Measurements from ENCODE around the gene CPLANE2. TPM values are rescaled to one million over a fixed set of nuclear protein-coding genes. Genes with fewer than 3 reads are reported as not detected.

CPLANE2 gene, protein sequence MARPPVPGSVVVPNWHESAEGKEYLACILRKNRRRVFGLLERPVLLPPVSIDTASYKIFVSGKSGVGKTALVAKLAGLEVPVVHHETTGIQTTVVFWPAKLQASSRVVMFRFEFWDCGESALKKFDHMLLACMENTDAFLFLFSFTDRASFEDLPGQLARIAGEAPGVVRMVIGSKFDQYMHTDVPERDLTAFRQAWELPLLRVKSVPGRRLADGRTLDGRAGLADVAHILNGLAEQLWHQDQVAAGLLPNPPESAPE
- total RNA-seq: 1 to 10 TPM; 2.6 to 6.4 TPM
- polyA plus RNA-seq: 1 to 10 TPM; 1.9 to 3.2 TPM
- long read RNA-seq, donor 1, transcript CPLANE2-201 (5 exons, 1,545 nt): major isoform, 5 of 6 reads
- long read RNA-seq, donor 1, partial matches to known transcripts: 0 of 6 reads
- long read RNA-seq, donor 1, other reads (novel, unspliced or antisense): 0 of 6 reads
- long read RNA-seq, donor 2, partial matches to known transcripts: 0 of 1 reads
- long read RNA-seq, donor 2, other reads (novel, unspliced or antisense): 1 of 1 reads

DNA sequence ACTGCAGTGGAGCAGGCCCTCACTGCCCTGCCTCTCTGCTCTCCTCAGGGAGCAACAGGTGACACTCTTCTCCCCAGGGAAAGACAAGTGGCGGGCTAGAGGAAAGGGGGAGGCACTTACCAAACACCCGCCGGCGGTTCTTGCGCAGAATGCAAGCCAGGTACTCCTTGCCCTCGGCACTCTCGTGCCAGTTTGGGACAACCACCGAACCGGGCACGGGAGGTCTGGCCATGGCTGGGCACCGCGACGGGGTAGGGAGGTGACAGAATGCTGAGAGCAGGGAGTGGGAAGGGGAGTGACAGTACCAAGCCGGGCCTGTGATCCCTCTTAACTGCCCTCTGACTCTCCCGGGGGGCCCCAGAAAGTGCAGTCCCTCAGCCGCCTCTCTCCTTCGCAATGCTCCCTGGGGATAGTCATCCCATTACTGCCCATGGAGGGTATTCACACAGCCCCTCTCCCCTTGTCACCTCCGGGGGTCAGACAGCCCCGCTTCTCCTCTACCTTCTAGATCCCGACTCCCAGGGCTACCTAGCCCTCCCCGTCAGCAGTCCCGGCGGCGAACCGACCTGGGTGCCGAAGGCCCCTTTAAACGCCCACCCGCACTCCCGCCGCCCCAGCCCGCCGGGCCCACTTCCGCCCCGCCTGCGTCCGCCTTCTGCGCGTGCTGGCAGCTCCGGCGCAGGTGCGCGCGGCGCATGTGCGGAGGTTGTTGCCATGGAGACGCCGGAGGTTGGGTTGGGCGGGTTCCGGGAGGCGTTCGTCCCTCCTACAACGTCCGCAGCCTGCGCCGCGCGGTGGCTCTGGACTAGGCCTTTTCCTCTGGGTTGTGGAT lies at the start of gene CPLANE2:
CPLANE2 (minus strand) TSS at position 673 of the 832 bp plus-strand sequence; CDS start at position 232, 441 bp downstream.
- WGBS, 2 donors: 1% methylated on average over 57 of the region's 57 CpGs
- peak; percentile 95 for ATAC-seq (ENCODE audit: low FRiP score)
- intact Hi-C loops (cut with DNase I): no loop called here

DNA sequence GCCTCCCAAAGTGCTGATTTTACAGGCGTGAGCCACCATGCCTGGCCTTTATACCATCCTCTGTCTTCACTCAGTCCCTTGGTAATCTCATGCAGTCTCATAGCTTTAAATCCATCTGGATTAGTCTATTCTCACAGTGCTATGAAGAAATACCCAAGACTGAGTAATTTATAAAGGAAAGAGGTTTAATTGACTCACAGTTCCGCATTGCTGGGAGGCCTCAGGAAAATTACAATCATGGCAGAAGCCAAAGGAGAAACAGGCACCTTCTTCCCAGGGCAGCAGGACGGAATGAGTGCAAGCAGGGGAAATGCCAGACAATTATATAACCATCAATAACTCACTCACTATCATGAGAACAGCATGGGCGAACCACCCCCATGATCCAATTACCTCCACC lies 49.1 kb upstream of the CPLANE2 start:
- H3K36me3 ChIP-seq (ENCODE audit: control insufficient read depth in 1 of 2, insufficient read depth in 2 of 2, low read length in 1 of 2): no peaks in the 10 kb centered on the region
- WGBS, 2 donors: 84% methylated on average over 4 of the region's 4 CpGs
- peaks cover 4% of the 10 kb centered on the region in 2 donors for H3K4me1 ChIP-seq (ENCODE audit: control insufficient read depth in 1 of 2, insufficient read depth in 2 of 2, low read length in 2 of 2)
- H3K27me3 ChIP-seq (ENCODE audit: control insufficient read depth in 1 of 2, insufficient read depth in 2 of 2, low read length in 1 of 2): no peaks in the 10 kb centered on the region
- H3K27ac ChIP-seq (ENCODE audit: low read depth in 1 of 2, low read length in 2 of 2): no peak overlapping the region
- DNase-seq: no peak
- ATAC-seq (ENCODE audit: low FRiP score): no peak
- intact Hi-C loops (cut with DNase I): no loop called here
- no peak overlapping the region for H3K4me3 ChIP-seq (ENCODE audit: low read length in 2 of 2)
- H3K9me3 ChIP-seq (ENCODE audit: control insufficient read depth, low read length): no peaks in the 10 kb centered on the region

More for the DNA sequence above, at the start of gene CPLANE2:
- H3K27ac ChIP-seq (ENCODE audit: low read depth in 1 of 2, low read length in 2 of 2): peak within 1 kb of the TSS in 1 of 2 donors; percentile 49
- H3K4me3 ChIP-seq (ENCODE audit: low read length in 2 of 2): peak within 1 kb of the TSS; percentile 4 to 37
- H3K4me1 ChIP-seq (ENCODE audit: control insufficient read depth in 1 of 2, insufficient read depth in 2 of 2, low read length in 2 of 2): no peaks in the 10 kb centered on the region
- no peaks in the 10 kb centered on the region for H3K27me3 ChIP-seq (ENCODE audit: control insufficient read depth in 1 of 2, insufficient read depth in 2 of 2, low read length in 1 of 2)
- no peaks in the 10 kb centered on the region for H3K9me3 ChIP-seq (ENCODE audit: control insufficient read depth, low read length)
- H3K36me3 ChIP-seq (ENCODE audit: control insufficient read depth in 1 of 2, insufficient read depth in 2 of 2, low read length in 1 of 2): no peaks in the 10 kb centered on the region
- DNase-seq: peak; percentile 96 to 98

DNA sequence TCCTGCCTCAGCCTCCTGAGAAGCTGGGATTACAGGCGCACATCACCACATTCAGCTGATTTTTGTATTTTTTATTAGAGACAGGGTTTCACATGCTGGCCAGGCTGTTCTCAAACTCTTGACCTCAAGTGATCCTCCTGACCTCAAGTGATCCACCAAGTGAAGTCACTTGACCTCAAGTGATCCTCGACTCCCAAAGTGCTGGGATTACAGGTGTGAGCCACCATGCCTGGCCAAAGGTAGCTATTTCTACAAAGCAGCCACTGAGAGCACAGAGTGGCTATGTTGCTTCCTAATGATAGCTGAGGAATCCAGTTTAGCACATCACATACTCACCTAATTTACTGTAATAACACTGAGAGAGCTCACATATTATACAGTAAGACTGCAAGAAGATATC lies 44.8 kb upstream of the CPLANE2 start:
- ATAC-seq (ENCODE audit: low FRiP score) (no peak), DNase-seq (no peak)
- 92 to 93% methylated on average over 2 of the region's 2 CpGs for WGBS, 2 donors
- Histone ChIP-seq H3K4me1 (ENCODE audit: control insufficient read depth in 1 of 2, insufficient read depth in 2 of 2, low read length in 2 of 2) (peaks cover 2% of the 10 kb centered on the region in 2 donors), H3K27ac (ENCODE audit: low read depth in 1 of 2, low read length in 2 of 2) (no peak overlapping the region), H3K27me3 (ENCODE audit: control insufficient read depth in 1 of 2, insufficient read depth in 2 of 2, low read length in 1 of 2) (no peaks in the 10 kb centered on the region), H3K4me3 (ENCODE audit: low read length in 2 of 2) (no peak overlapping the region), H3K36me3 (ENCODE audit: control insufficient read depth in 1 of 2, insufficient read depth in 2 of 2, low read length in 1 of 2) (no peaks in the 10 kb centered on the region), H3K9me3 (ENCODE audit: control insufficient read depth, low read length) (no peaks in the 10 kb centered on the region)
- intact Hi-C loops (cut with DNase I): no loop called here

DNA sequence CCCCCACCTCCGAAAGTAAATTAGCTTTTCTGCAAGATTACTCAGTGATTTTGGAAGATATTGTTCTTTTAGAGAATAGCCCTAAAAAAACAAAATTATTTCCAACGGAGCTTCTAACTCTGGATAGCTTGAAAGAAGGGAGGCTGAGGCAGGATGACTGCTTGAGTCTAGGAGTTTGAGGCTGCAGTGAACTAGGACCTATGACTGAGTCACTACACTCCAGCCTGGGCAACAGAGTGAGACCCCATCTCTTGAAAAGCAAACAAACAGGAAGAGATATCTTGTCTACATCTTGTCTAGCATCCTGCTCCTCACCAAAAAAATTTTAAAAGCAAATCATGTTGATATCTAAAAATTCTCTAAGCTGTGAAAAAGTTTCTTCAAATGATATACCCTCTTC lies 42.2 kb upstream of the CPLANE2 start:
- 71 to 75% methylated on average over 2 of the region's 2 CpGs for WGBS, 2 donors
- ATAC-seq (ENCODE audit: low FRiP score) (no peak), DNase-seq (no peak)
- intact Hi-C loops (cut with DNase I): no loop called here
- H3K9me3 ChIP-seq (ENCODE audit: control insufficient read depth, low read length): no peaks in the 10 kb centered on the region
- peaks cover 2 to 9% of the 10 kb centered on the region in 2 donors for H3K4me1 ChIP-seq (ENCODE audit: control insufficient read depth in 1 of 2, insufficient read depth in 2 of 2, low read length in 2 of 2)
- no peak overlapping the region for H3K27ac ChIP-seq (ENCODE audit: low read depth in 1 of 2, low read length in 2 of 2)
- H3K4me3 ChIP-seq (ENCODE audit: low read length in 2 of 2): no peak overlapping the region
- H3K27me3 ChIP-seq (ENCODE audit: control insufficient read depth in 1 of 2, insufficient read depth in 2 of 2, low read length in 1 of 2): no peaks in the 10 kb centered on the region
- no peaks in the 10 kb centered on the region for H3K36me3 ChIP-seq (ENCODE audit: control insufficient read depth in 1 of 2, insufficient read depth in 2 of 2, low read length in 1 of 2)

DNA sequence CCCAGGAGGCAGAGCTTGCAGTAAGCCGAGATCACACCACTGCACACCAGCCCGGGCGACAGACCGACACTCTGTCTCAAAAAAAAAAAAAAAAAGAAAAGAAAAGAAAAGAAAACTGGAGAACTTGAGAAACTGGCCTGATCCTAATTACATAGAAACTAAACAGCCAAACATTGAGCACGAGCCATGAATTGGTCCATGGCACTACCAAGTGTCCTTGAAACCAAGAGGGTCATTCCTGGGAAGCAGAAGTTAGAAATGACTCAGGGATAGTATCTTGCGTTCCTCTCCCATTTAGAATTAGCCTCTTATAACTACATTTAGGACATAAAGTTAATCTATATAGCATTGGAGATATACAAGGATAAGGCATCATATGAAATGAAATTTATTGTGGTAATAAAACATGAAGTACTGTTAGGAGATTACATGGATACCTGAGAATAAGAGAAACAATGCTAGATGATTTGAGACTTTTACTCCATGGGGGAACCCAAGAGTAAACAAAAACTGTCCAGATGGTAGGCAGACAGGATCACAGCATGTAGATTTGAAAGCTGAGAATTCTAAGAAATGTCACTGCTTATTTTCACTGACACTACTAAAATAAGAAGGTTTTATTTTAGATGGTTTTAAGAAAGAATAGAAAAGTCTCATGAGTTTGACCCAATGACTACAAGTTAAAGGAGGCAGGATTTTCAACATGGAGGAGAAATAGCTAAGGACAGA lies 39.5 kb upstream of the CPLANE2 start:
- Histone ChIP-seq H3K27ac (ENCODE audit: low read depth in 1 of 2, low read length in 2 of 2) (no peak overlapping the region), H3K4me3 (ENCODE audit: low read length in 2 of 2) (no peak overlapping the region), H3K4me1 (ENCODE audit: control insufficient read depth in 1 of 2, insufficient read depth in 2 of 2, low read length in 2 of 2) (peaks cover 2 to 9% of the 10 kb centered on the region in 2 donors), H3K36me3 (ENCODE audit: control insufficient read depth in 1 of 2, insufficient read depth in 2 of 2, low read length in 1 of 2) (no peaks in the 10 kb centered on the region), H3K27me3 (ENCODE audit: control insufficient read depth in 1 of 2, insufficient read depth in 2 of 2, low read length in 1 of 2) (no peaks in the 10 kb centered on the region), H3K9me3 (ENCODE audit: control insufficient read depth, low read length) (no peaks in the 10 kb centered on the region)
- ATAC-seq (ENCODE audit: low FRiP score): no peak
- intact Hi-C loops (cut with DNase I): no loop called here
- 82 to 84% methylated on average over 6 of the region's 6 CpGs for WGBS, 2 donors
- no peak for DNase-seq

DNA sequence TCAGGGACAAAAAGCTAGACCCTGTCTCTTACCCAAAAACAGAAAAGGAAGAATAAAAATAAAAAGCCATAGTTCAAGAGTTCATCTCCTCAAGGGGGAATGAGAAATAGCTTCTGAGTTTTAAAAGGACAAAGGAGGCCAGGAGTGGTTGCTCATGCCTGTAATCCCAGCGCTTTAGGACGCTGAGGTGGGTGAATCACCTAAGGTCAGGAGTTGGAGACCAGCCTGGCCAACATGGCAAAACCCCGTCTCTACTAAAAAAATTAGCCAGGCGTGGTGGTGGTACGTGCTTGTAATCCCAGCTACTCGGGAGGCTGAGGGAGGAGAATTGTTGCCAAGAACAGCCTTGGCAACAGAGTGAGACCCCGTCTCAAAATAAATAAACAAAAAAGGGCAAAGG lies 38.6 kb upstream of the CPLANE2 start:
- Histone ChIP-seq H3K4me1 (ENCODE audit: control insufficient read depth in 1 of 2, insufficient read depth in 2 of 2, low read length in 2 of 2) (peaks cover 2 to 9% of the 10 kb centered on the region in 2 donors), H3K4me3 (ENCODE audit: low read length in 2 of 2) (no peak overlapping the region), H3K9me3 (ENCODE audit: control insufficient read depth, low read length) (no peaks in the 10 kb centered on the region), H3K36me3 (ENCODE audit: control insufficient read depth in 1 of 2, insufficient read depth in 2 of 2, low read length in 1 of 2) (no peaks in the 10 kb centered on the region), H3K27me3 (ENCODE audit: control insufficient read depth in 1 of 2, insufficient read depth in 2 of 2, low read length in 1 of 2) (no peaks in the 10 kb centered on the region), H3K27ac (ENCODE audit: low read depth in 1 of 2, low read length in 2 of 2) (no peak overlapping the region)
- intact Hi-C loops (cut with DNase I): no loop called here
- 50 to 70% methylated on average over 7 of the region's 7 CpGs for WGBS, 2 donors
- ATAC-seq (ENCODE audit: low FRiP score): no peak
- DNase-seq: no peak

DNA sequence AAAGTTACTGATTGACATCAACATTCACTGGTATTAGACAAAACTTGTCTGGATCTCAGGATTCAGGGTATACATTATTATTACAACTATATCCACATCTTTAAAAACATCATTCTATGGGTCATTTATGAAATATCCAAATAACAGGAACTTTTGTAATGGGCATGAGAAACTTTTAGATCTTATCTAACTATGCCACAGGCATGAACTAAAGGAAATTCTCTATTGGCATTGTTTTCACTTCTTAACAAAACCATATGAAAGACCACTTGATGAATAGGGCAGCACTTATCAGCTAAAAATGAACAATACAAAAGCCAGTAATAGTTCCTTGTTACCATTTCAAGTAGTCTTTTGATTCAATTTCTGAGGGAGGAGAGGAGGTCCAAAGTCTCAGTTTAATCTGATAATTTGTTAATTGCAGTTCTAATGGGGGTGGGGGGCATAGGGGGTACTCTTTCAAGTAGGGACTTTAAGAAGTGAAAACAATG lies 30.8 kb upstream of the CPLANE2 start:
- H3K36me3 ChIP-seq (ENCODE audit: control insufficient read depth in 1 of 2, insufficient read depth in 2 of 2, low read length in 1 of 2): no peaks in the 10 kb centered on the region
- no peak overlapping the region for H3K27ac ChIP-seq (ENCODE audit: low read depth in 1 of 2, low read length in 2 of 2)
- DNase-seq: no peak
- H3K4me1 ChIP-seq (ENCODE audit: control insufficient read depth in 1 of 2, insufficient read depth in 2 of 2, low read length in 2 of 2): peaks cover 3 to 6% of the 10 kb centered on the region in 2 donors
- no peaks in the 10 kb centered on the region for H3K27me3 ChIP-seq (ENCODE audit: control insufficient read depth in 1 of 2, insufficient read depth in 2 of 2, low read length in 1 of 2)
- no peak overlapping the region for H3K4me3 ChIP-seq (ENCODE audit: low read length in 2 of 2)
- intact Hi-C loops (cut with DNase I): no loop called here
- no peak for ATAC-seq (ENCODE audit: low FRiP score)
- no peaks in the 10 kb centered on the region for H3K9me3 ChIP-seq (ENCODE audit: control insufficient read depth, low read length)

DNA sequence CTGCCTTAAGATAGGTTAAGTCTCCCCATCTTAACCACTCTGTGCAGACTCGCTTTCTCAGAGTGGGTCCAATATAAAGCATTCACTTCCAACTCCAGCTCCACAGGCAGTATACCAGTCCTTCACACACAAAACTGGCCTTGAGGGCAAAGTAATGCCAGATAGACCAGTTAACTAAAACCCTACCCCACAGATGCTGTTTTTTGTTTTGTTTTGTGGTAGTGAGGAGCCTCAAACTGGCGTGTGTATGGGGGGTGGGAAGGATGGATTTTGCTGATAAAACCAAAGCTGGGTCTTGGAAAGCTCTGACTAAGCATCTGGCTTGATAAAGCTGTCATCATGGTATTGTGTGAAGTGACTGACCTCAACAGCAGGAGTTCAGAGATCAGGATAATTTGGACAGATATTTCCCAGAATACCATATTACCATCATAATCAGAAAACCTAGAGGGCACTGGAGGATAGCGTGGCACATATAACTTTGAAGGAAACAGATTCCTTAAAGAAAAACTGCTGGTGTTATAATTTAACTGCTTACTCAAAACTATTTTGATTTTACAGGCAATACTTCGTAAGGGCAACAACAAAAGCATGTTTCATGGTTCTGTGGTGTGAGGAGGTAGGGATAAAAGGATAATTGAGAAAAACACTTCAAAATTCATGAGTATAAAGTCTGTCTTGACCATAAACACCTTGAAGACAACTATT lies 29.6 kb upstream of the CPLANE2 start:
- ATAC-seq (ENCODE audit: low FRiP score) (peak; percentile 15), DNase-seq (no peak)
- WGBS, 2 donors: 39 to 48% methylated on average over 4 of the region's 4 CpGs
- Histone ChIP-seq H3K9me3 (ENCODE audit: control insufficient read depth, low read length) (no peaks in the 10 kb centered on the region), H3K36me3 (ENCODE audit: control insufficient read depth in 1 of 2, insufficient read depth in 2 of 2, low read length in 1 of 2) (no peaks in the 10 kb centered on the region), H3K4me1 (ENCODE audit: control insufficient read depth in 1 of 2, insufficient read depth in 2 of 2, low read length in 2 of 2) (peaks cover 3 to 6% of the 10 kb centered on the region in 2 donors), H3K27me3 (ENCODE audit: control insufficient read depth in 1 of 2, insufficient read depth in 2 of 2, low read length in 1 of 2) (no peaks in the 10 kb centered on the region), H3K4me3 (ENCODE audit: low read length in 2 of 2) (no peak overlapping the region), H3K27ac (ENCODE audit: low read depth in 1 of 2, low read length in 2 of 2) (no peak overlapping the region)
- intact Hi-C loops (cut with DNase I): no loop called here

Data from aorta (tissue), 5 donors.